H1 (cell line): Measurements from ENCODE around the gene TPSG1.

Source experiments
- ASH2L ChIP-seq: fragments of 200-600, 300-600 bp; sonication (generic); IDR thresholded peaks from one replicate; pipeline ENCODE4 v1.7.1; 2017; ENCODE audit warnings: low read length
- ATF2 ChIP-seq: IDR thresholded peaks from 2 replicates; pipeline ENCODE4 v1.6.1; 2012; ENCODE audit warnings: low read length, inconsistent platforms
- BRCA1 ChIP-seq: IDR thresholded peaks from 2 replicates; pipeline ENCODE4 v1.6.1; 2012; ENCODE audit warnings: low read depth, low read length, improper control_type of control experiment
- CBX5 ChIP-seq: fragments of 300-800, 300-1000 bp; sonication (generic); IDR thresholded peaks from 2 replicates; pipeline ENCODE4 v1.7.1; 2016; ENCODE audit warnings: antibody characterized with exemption, low read length, low read depth
- EP300 ChIP-seq, 2 experiments: IDR thresholded peaks; 1 replicate in 1 of 2; 2 replicates in 1 of 2; pipeline ENCODE4 v1.6.1; 2011 to 2012; ENCODE audit warnings: low read depth in 2 of 2, low read length in 2 of 2, mild to moderate bottlenecking in 2 of 2, borderline replicate concordance in 1 of 2, inconsistent platforms in 1 of 2, moderate library complexity in 1 of 2
- KDM4A ChIP-seq: IDR thresholded peaks from one replicate; pipeline ENCODE4 v1.7.1; 2012; ENCODE audit warnings: low read depth, mild to moderate bottlenecking, moderate library complexity, low read length, inconsistent platforms; ENCODE audit not compliant: severe bottlenecking
- NRF1 ChIP-seq: IDR thresholded peaks from 2 replicates; pipeline ENCODE4 v1.6.1; 2011; ENCODE audit warnings: mild to moderate bottlenecking, low read depth, low read length, improper control_type of control experiment
- POLR2A ChIP-seq, 2 experiments: IDR thresholded peaks; 1 replicate in 1 of 2; 2 replicates in 1 of 2; pipeline ENCODE4 v1.6.1; 2011; ENCODE audit warnings: low read depth in 2 of 2, low read length in 2 of 2, mild to moderate bottlenecking in 2 of 2; ENCODE audit errors: control extremely low read depth in 1 of 2
- RXRA ChIP-seq: IDR thresholded peaks from 2 replicates; pipeline ENCODE4 v1.6.1; 2011; ENCODE audit warnings: low read depth, mild to moderate bottlenecking, low read length, moderate library complexity; ENCODE audit not compliant: insufficient read depth
- SP1 ChIP-seq: IDR thresholded peaks from 2 replicates; pipeline ENCODE4 v1.6.1; 2011; ENCODE audit warnings: low read depth, low read length
- TF ChIP-seq, protein P1 (sequence below), 3 experiments: IDR thresholded peaks; 1 replicate in 2 of 3; 2 replicates in 1 of 3; pipeline versions ENCODE4 v1.5.1 to v1.6.1; 2011; ENCODE audit warnings: low read length in 3 of 3, mild to moderate bottlenecking in 3 of 3, inconsistent platforms in 2 of 3, low read depth in 1 of 3, moderate library complexity in 1 of 3; ENCODE audit not compliant: insufficient read depth in 1 of 3; ENCODE audit errors: control extremely low read depth in 1 of 3
- TF ChIP-seq, protein P2 (sequence below): IDR thresholded peaks from 2 replicates; pipeline ENCODE4 v1.6.1; 2011; ENCODE audit warnings: low read depth, mild to moderate bottlenecking, low read length; ENCODE audit not compliant: insufficient read depth
- TF ChIP-seq, protein P3 (sequence below): IDR thresholded peaks from 2 replicates; pipeline ENCODE4 v1.6.1; 2011; ENCODE audit warnings: low read length, improper control_type of control experiment

GRCh38 chr16:1264345-1265089 lies 39.4 kb upstream of the TPSG1 start:
- no peak for TF ChIP-seq CBX5
- no peak for TF ChIP-seq POLR2A (IDR thresholded peaks at IDR 0.05; ENCODE audit: control extremely low read depth in 1 of 2, low read depth in 2 of 2, low read length in 2 of 2)
- no peak for TF ChIP-seq ASH2L
- TF ChIP-seq NRF1: no peak
- TF ChIP-seq SP1: no peak
- TF ChIP-seq ATF2: no peak
- TF ChIP-seq EP300 (IDR thresholded peaks at IDR 0.05; ENCODE audit: borderline replicate concordance in 1 of 2, low read depth in 2 of 2, low read length in 2 of 2): no peak
- TF ChIP-seq, protein P1, sequence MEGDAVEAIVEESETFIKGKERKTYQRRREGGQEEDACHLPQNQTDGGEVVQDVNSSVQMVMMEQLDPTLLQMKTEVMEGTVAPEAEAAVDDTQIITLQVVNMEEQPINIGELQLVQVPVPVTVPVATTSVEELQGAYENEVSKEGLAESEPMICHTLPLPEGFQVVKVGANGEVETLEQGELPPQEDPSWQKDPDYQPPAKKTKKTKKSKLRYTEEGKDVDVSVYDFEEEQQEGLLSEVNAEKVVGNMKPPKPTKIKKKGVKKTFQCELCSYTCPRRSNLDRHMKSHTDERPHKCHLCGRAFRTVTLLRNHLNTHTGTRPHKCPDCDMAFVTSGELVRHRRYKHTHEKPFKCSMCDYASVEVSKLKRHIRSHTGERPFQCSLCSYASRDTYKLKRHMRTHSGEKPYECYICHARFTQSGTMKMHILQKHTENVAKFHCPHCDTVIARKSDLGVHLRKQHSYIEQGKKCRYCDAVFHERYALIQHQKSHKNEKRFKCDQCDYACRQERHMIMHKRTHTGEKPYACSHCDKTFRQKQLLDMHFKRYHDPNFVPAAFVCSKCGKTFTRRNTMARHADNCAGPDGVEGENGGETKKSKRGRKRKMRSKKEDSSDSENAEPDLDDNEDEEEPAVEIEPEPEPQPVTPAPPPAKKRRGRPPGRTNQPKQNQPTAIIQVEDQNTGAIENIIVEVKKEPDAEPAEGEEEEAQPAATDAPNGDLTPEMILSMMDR (IDR thresholded peaks at IDR 0.05; ENCODE audit: control extremely low read depth in 1 of 3, insufficient read depth in 1 of 3, low read depth in 1 of 3, low read length in 3 of 3): no peak
- no peak for TF ChIP-seq RXRA
- no peak for TF ChIP-seq BRCA1
- TF ChIP-seq, protein P2, sequence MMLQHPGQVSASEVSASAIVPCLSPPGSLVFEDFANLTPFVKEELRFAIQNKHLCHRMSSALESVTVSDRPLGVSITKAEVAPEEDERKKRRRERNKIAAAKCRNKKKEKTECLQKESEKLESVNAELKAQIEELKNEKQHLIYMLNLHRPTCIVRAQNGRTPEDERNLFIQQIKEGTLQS: no peak
- TF ChIP-seq KDM4A: no peak
- TF ChIP-seq, protein P3, sequence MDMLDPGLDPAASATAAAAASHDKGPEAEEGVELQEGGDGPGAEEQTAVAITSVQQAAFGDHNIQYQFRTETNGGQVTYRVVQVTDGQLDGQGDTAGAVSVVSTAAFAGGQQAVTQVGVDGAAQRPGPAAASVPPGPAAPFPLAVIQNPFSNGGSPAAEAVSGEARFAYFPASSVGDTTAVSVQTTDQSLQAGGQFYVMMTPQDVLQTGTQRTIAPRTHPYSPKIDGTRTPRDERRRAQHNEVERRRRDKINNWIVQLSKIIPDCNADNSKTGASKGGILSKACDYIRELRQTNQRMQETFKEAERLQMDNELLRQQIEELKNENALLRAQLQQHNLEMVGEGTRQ: no peak
